Lower lobe of right lung (tissue), 2 donors: Measurements from ENCODE around the gene SQOR. TPM values are rescaled to one million over a fixed set of nuclear protein-coding genes. Genes with fewer than 3 reads are reported as not detected.

ENCODE experiments used
- ATAC-seq, 2 donors: fragments of 200-7000 bp; cut with Tn5 transposase; one replicate each; pipeline ENCODE4 v1.9.1; 2020 to 2022; ENCODE audit warnings: mild to moderate bottlenecking in 2 of 2, moderate library complexity in 2 of 2
- DNase-seq: peaks from one replicate; pipeline ENCODE4 v3.0.0-alpha.2; 2020
- H3K27ac ChIP-seq: fragments of 200-600 bp; one replicate; pipeline ENCODE4 v1.8.0; 2022
- H3K27me3 ChIP-seq: fragments of 200-600 bp; one replicate; pipeline ENCODE4 v1.8.0; 2022; ENCODE audit warnings: low read depth
- H3K36me3 ChIP-seq: fragments of 200-600 bp; one replicate; pipeline ENCODE4 v1.8.0; 2022; ENCODE audit warnings: mild to moderate bottlenecking
- H3K4me1 ChIP-seq: fragments of 200-600 bp; one replicate; pipeline ENCODE4 v1.8.0; 2022
- H3K4me3 ChIP-seq: fragments of 200-600 bp; one replicate; pipeline ENCODE4 v1.8.0; 2022; ENCODE audit warnings: mild to moderate bottlenecking
- H3K9me3 ChIP-seq: fragments of 200-600 bp; one replicate; pipeline ENCODE4 v1.8.0; 2022
- CTCF ChIP-seq: fragments of 200-600 bp; IDR thresholded peaks from one replicate; pipeline ENCODE4 v1.8.0; 2022; ENCODE audit warnings: antibody characterized with exemption, mild to moderate bottlenecking
- intact Hi-C: fragments of 100-400 bp; cut with DNase I; formaldehyde crosslinking; loops from one replicate; pipeline ENCODE4 v1.11.0; 2022
- total RNA-seq: library from RNA; stranded (reverse); fragmentation: NEBNext Ultra II Directional; extraction: Animal tissue kit (Norgen Biotek cat#: 25700); gene quantifications from one replicate; pipeline ENCODE4 v1.2.1, GENCODE V29; 2021
- donor health status: DM: no; HTN: yes; CAD: no; lungs with severe emphysema.

SQOR gene
- total RNA-seq, 1 donor from 2014 or later, result 97.1 TPM

GRCh38 chr15:45729141-45729540, 94.3 kb downstream of the SQOR start:
- Histone ChIP-seq H3K9me3 (no peaks in the 10 kb centered on the region), H3K36me3 (no peaks in the 10 kb centered on the region), H3K27ac (no peak overlapping the region), H3K4me3 (no peak overlapping the region), H3K4me1 (peaks cover 6% of the 10 kb centered on the region), H3K27me3 (no peaks in the 10 kb centered on the region)
- no peak for TF ChIP-seq CTCF
- no peak for ATAC-seq
- intact Hi-C loops, result no loop called here
- DNase-seq, result no peak

DNA sequence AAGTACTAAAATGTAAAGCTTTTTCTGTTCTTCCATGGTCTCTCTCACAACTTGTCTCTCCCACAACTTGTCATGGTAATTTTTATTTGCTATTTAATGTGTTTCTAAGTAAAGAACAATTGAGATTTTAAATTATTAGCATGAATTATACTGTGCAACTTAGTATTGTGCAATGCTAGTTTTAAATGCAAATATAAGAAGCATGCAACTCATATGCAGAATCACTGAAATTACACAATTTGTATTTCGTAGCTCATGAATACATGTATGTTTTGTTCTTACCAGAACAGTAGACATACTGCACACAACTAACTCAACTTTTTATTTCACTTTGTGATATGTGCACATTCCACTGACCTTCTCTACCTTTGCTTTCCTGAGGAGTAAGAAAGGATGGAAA, 96.5 kb downstream of the SQOR start:
- Histone ChIP-seq H3K4me1 (peaks cover 6% of the 10 kb centered on the region), H3K9me3 (no peaks in the 10 kb centered on the region), H3K27ac (no peak overlapping the region), H3K27me3 (no peaks in the 10 kb centered on the region), H3K4me3 (no peak overlapping the region), H3K36me3 (no peaks in the 10 kb centered on the region)
- intact Hi-C loops, result no loop called here
- DNase-seq, result no peak
- no peak for TF ChIP-seq CTCF
- no peak for ATAC-seq

GRCh38 chr15:45732662-45733061, 97.8 kb downstream of the SQOR start:
- no peaks in the 10 kb centered on the region for H3K27me3 ChIP-seq
- intact Hi-C loops, result no loop called here
- no peak for TF ChIP-seq CTCF
- H3K27ac ChIP-seq, result no peak overlapping the region
- DNase-seq (no peak), ATAC-seq (peak in 1 of 2 donors; percentile 23)
- H3K4me3 ChIP-seq, result no peak overlapping the region
- peaks cover 6% of the 10 kb centered on the region for H3K4me1 ChIP-seq
- H3K36me3 ChIP-seq, result no peaks in the 10 kb centered on the region
- H3K9me3 ChIP-seq, result no peaks in the 10 kb centered on the region

DNA sequence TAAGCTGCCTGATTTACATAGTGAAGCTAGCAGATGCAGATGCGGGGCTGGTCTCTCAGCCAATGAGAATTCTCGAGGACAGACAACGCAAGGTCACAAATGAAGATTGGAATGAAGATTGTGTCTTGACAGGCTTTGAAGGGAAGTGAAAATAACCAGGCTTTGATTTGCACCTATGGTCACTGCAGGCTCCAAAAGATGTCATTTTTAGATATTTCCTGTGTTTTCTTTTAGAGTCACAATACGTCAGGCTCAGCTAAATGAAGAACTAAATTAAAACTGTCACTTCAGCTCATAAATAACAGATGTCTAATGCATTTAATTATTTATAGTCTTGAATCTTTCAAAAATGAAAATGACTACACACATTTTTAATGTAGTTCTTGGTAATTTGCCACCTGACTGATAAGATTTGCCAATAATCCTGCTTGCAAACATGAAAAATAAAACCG, 99.5 kb downstream of the SQOR start:
- Histone ChIP-seq H3K27me3 (no peaks in the 10 kb centered on the region), H3K4me3 (no peak overlapping the region), H3K9me3 (no peaks in the 10 kb centered on the region), H3K27ac (no peak overlapping the region), H3K36me3 (no peaks in the 10 kb centered on the region), H3K4me1 (peaks cover 6% of the 10 kb centered on the region)
- TF ChIP-seq CTCF, result no peak
- no peak for ATAC-seq
- intact Hi-C loops, result no loop called here
- DNase-seq, result no peak

Other genes with a start within 250 kb of the SQOR start
- gene SLC30A4, start 112.3 kb upstream of the SQOR start, total RNA-seq, result 4.8 TPM
- gene BLOC1S6, start 47.6 kb upstream of the SQOR start, total RNA-seq, result 41.0 TPM